Measurements from ENCODE around the gene KCP. TPM values are rescaled to one million over a fixed set of nuclear protein-coding genes. Genes with fewer than 3 reads are reported as not detected.

KCP gene
- total and polyA plus RNA-seq, 10 of the 15 experiments (the other 5 are each of a cell fraction or from before 2014, with no cell fraction given), result 0.05 to 7.8 (median 2.5) TPM

- TF ChIP-seq ZBTB33 (IDR thresholded peaks at IDR 0.05), result no peak
- no peak for TF ChIP-seq ZZZ3 (IDR thresholded peaks at IDR 0.05; ENCODE audit: control insufficient read depth, insufficient read length, low read depth)
- no peak for TF ChIP-seq STAT3 (IDR thresholded peaks at IDR 0.05; ENCODE audit: low read depth, low read length)
- TF ChIP-seq HCFC1 (IDR thresholded peaks at IDR 0.05; ENCODE audit: low read length), result no peak
- peak; percentile 79 for TF ChIP-seq RELA (IDR thresholded peaks at IDR 0.05; ENCODE audit: borderline replicate concordance, partially characterized antibody)
- TF ChIP-seq MAX (IDR thresholded peaks at IDR 0.05; ENCODE audit: low read depth, low read length), result no peak
- peak; percentile 56; the same call in 1 of the 2 replicates for TF ChIP-seq POLR2AphosphoS2 (IDR thresholded peaks at IDR 0.05; ENCODE audit: low read depth, low read length)
- no peak for TF ChIP-seq USF1 (IDR thresholded peaks at IDR 0.05; ENCODE audit: borderline replicate concordance, extremely low read length, insufficient read depth, low read depth, low read length)
- TF ChIP-seq RFX5 (IDR thresholded peaks at IDR 0.05; ENCODE audit: low read depth, low read length), result no peak
- TF ChIP-seq IKZF1 (conservative IDR thresholded peaks at IDR 0.05), result no peak; the same call in 1 of the 2 replicates
- no peak for TF ChIP-seq ZNF592 (IDR thresholded peaks at IDR 0.05)
- TF ChIP-seq BACH1 (IDR thresholded peaks at IDR 0.05; ENCODE audit: borderline replicate concordance), result no peak
- no peak for TF ChIP-seq E2F4 (IDR thresholded peaks at IDR 0.05; ENCODE audit: low read depth, low read length)
- peak; percentile 39 for TF ChIP-seq SMAD5 (IDR thresholded peaks at IDR 0.05; ENCODE audit: low read depth)
- no peak for TF ChIP-seq FOXK2 (IDR thresholded peaks at IDR 0.05)
- 0 out of 2 replicates have a peak, but pooled peaks have one; percentile 36 for TF ChIP-seq YY1 (IDR thresholded peaks at IDR 0.05; ENCODE audit: low read depth, low read length)
- peak; percentile 32 for TF ChIP-seq RELB (IDR thresholded peaks at IDR 0.05; ENCODE audit: low read depth)
- no peak for TF ChIP-seq CHD4 (IDR thresholded peaks at IDR 0.05)
- no peak for TF ChIP-seq JUNB (IDR thresholded peaks at IDR 0.05)
- TF ChIP-seq ZBED1 (IDR thresholded peaks at IDR 0.05; ENCODE audit: borderline replicate concordance), result no peak; the same call in 1 of the 2 replicates
- no peak for TF ChIP-seq NBN (IDR thresholded peaks at IDR 0.05)
- no peak for TF ChIP-seq MEF2B (IDR thresholded peaks at IDR 0.05; ENCODE audit: partially characterized antibody, poor library complexity, severe bottlenecking)
These were observed 28.1 kb upstream of the KCP start (continued) for GRCh38 chr7:128938544-128939074.

Data from GM12878 (cell line).